Hematopoietic multipotent progenitor cell treated with erythropoietin and hydrocortisone succinate and interleukin-3 and kit ligand, for 8 days (in vitro differentiated cells): ENCODE measurements around the gene ZNF497.
"Not testable (repeated sequence)": the region's sequence is repeated elsewhere in the genome, so short reads cannot be mapped to it uniquely, and the experiment has no call there.

Source experiments
- DNase-seq: peaks from one replicate; pipeline ENCODE4 v3.0.0-alpha.2; 2015

The ZNF497 gene

GRCh38 chr19:58366585-58367430, 4.3 kb upstream of the ZNF497 start:
- DNase-seq = no peak

- peak; percentile 30 for DNase-seq
Observed at GRCh38 chr19:58364146-58364545, 1.6 kb upstream of the ZNF497 start.

- peak; percentile 79 for DNase-seq
Observed at GRCh38 chr19:58361900-58362271, 665 bp downstream of the ZNF497 start.

GRCh38 chr19:58357481-58358145, 4.9 kb downstream of the ZNF497 start:
- no peak for DNase-seq

GRCh38 chr19:58356766-58357480, 5.6 kb downstream of the ZNF497 start:
- DNase-seq = no peak

GRCh38 chr19:58355908-58356765, 6.4 kb downstream of the ZNF497 start:
- DNase-seq = peak; percentile 13

- DNase-seq = no peak
Observed at GRCh38 chr19:58355215-58355796, 7.2 kb downstream of the ZNF497 start.

- DNase-seq = no peak
Observed at GRCh38 chr19:58354478-58355030, 8.0 kb downstream of the ZNF497 start.

GRCh38 chr19:58353717-58354477, 8.7 kb downstream of the ZNF497 start:
- no peak for DNase-seq

GRCh38 chr19:58352760-58353671, 9.5 kb downstream of the ZNF497 start, which contains the start of gene A1BG:
A1BG (minus strand) TSS chr19:58353492; CDS start chr19:58353437, 55 bp downstream.
- DNase-seq = no peak

GRCh38 chr19:58351990-58352755, 10.4 kb downstream of the ZNF497 start:
- no peak for DNase-seq

- no peak for DNase-seq
Observed at GRCh38 chr19:58351558-58351878, 11.0 kb downstream of the ZNF497 start.

- no peak for DNase-seq
Observed at GRCh38 chr19:58350871-58351557, 11.5 kb downstream of the ZNF497 start.

- no peak for DNase-seq
Observed at GRCh38 chr19:58350001-58350861, 12.3 kb downstream of the ZNF497 start.

GRCh38 chr19:58349590-58349989, 13.0 kb downstream of the ZNF497 start:
- DNase-seq = no peak

- DNase-seq = not testable (repeated sequence)
Observed at GRCh38 chr19:58348080-58348479, 14.5 kb downstream of the ZNF497 start.
